Thyroid gland (tissue), 4 donors: ENCODE data around the gene CD48.

ENCODE experiments used
- POLR2A ChIP-seq, 2 donors: fragments of 450-650 bp; IDR thresholded peaks; one replicate each; pipeline ENCODE4 v1.6.1; 2017; ENCODE audit warnings: antibody characterized with exemption in 2 of 2, mild to moderate bottlenecking in 2 of 2, moderate library complexity in 1 of 2
- TF ChIP-seq, protein P1 (sequence below), 6 experiments: fragments of 200-600 bp in 3 of 6; fragments of 450-650 bp in 3 of 6; sonication (generic) in 3 of 6; IDR thresholded peaks; one replicate each; pipeline ENCODE4 v1.5.1; 2016 to 2019; ENCODE audit warnings: antibody characterized with exemption in 6 of 6, mild to moderate bottlenecking in 2 of 6, inconsistent platforms in 1 of 6, moderate library complexity in 1 of 6

DNA sequence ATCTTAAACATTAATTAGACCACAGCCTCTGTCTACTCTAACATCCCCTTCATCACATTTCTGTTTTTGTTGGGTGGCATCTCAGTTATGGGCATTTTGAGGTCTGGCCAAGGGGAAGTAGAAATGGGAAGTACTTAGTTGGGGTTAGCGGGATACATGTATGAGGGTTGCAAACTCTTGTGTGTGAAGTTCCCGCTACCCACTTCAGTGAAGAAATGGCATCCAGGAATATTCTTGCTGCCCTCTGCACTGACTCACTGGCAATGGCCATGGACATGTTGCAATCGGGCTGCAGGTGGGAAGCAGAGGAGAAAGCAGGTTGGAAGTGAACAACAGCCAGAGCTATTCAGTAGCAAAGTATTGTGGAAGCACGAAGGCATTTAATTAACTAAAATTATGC, 7.4 kb downstream of the CD48 start:
- TF ChIP-seq, protein P1, sequence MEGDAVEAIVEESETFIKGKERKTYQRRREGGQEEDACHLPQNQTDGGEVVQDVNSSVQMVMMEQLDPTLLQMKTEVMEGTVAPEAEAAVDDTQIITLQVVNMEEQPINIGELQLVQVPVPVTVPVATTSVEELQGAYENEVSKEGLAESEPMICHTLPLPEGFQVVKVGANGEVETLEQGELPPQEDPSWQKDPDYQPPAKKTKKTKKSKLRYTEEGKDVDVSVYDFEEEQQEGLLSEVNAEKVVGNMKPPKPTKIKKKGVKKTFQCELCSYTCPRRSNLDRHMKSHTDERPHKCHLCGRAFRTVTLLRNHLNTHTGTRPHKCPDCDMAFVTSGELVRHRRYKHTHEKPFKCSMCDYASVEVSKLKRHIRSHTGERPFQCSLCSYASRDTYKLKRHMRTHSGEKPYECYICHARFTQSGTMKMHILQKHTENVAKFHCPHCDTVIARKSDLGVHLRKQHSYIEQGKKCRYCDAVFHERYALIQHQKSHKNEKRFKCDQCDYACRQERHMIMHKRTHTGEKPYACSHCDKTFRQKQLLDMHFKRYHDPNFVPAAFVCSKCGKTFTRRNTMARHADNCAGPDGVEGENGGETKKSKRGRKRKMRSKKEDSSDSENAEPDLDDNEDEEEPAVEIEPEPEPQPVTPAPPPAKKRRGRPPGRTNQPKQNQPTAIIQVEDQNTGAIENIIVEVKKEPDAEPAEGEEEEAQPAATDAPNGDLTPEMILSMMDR (IDR thresholded peaks at IDR 0.05): no peak
- no peak for TF ChIP-seq POLR2A (IDR thresholded peaks at IDR 0.05)
